GM12878 (cell line): ENCODE data around the gene GPR31. TPM values are rescaled to one million over a fixed set of nuclear protein-coding genes. Genes with fewer than 3 reads are reported as not detected.

Experiments used
- ATAC-seq: fragments of 200-7000 bp; cut with Tn5 transposase; 3 replicates; pipeline ENCODE4 v1.9.1; 2020; ENCODE audit warnings: mild to moderate bottlenecking, moderate library complexity
- Bru-seq: library from RNA; stranded (reverse); fragments of 400-500 nt; gene quantifications from one replicate; lab custom pipeline; 2021; lab: Mats Ljungman, UMichigan
- BruChase-seq, 2 experiments: library from RNA; stranded (reverse); fragments of 400-500 nt; gene quantifications; one replicate each; lab custom pipeline; 2021; lab: Mats Ljungman, UMichigan
- BruUV-seq: library from RNA; stranded (reverse); fragments of 400-500 nt; replicated peaks from 2 replicates; lab custom pipeline; 2021; lab: Mats Ljungman, UMichigan
- CTCF ChIA-PET: fragments of 300-600 bp; sonication (Branson Sonifier 250); formaldehyde crosslinking; extraction: SDS; loops from one replicate; lab custom pipeline; 2021; ENCODE audit warnings: inconsistent platforms; lab: Yijun Ruan, JAX
- POLR2A ChIA-PET: fragments of 350-600 bp; formaldehyde crosslinking; extraction: SDS; loops from one replicate; lab custom pipeline; 2021; ENCODE audit warnings: inconsistent platforms; lab: Charles Lee
- RAD21 ChIA-PET: fragments of 300-600 bp; sonication (Branson Sonifier 250); formaldehyde crosslinking; loops from one replicate; lab custom pipeline; 2023; ENCODE audit warnings: antibody characterized with exemption; ENCODE audit not compliant: unreplicated experiment; lab: Charles Lee
- SMC1A ChIA-PET: fragments of 300-600 bp; sonication (Branson Sonifier 250); formaldehyde crosslinking; loops from one replicate; lab custom pipeline; 2023; ENCODE audit not compliant: unreplicated experiment, uncharacterized antibody; lab: Charles Lee
- DNase-seq: peaks from one replicate; pipeline ENCODE4 v3.0.0-alpha.2; 2011; ENCODE audit warnings: low read depth, low spot score
- FAIRE-seq: peaks from 3 replicates; lab custom pipeline; 2011; peaks lifted over from hg19 to GRCh38; lab: Jason Lieb, UNC
- H2AFZ ChIP-seq: 2 replicates; pipeline ENCODE4 v1.6.0; 2011; ENCODE audit warnings: low read depth, low read length, control low read depth; ENCODE audit not compliant: control insufficient read depth
- H3K27ac ChIP-seq: 2 replicates; pipeline ENCODE4 v1.5.1; 2011; ENCODE audit warnings: control low read depth; ENCODE audit not compliant: control insufficient read depth, insufficient read depth
- H3K27me3 ChIP-seq, 2 experiments: replicated peaks in 1 of 2; 2 replicates each; pipeline versions ENCODE4 v1.6.0 to v1.6.1; 2011; ENCODE audit warnings: low read length in 1 of 2; ENCODE audit not compliant: control insufficient read depth in 2 of 2, insufficient read depth in 2 of 2
- H3K36me3 ChIP-seq, 2 experiments: 2 replicates each; pipeline ENCODE4 v1.5.1; 2011; ENCODE audit warnings: low read length in 1 of 2; ENCODE audit not compliant: control insufficient read depth in 2 of 2, insufficient read depth in 2 of 2
- H3K4me1 ChIP-seq: 2 replicates; pipeline ENCODE4 v1.6.1; 2011; ENCODE audit warnings: mild to moderate bottlenecking, low read length, moderate library complexity, mixed read lengths; ENCODE audit not compliant: control insufficient read depth, insufficient read depth
- H3K4me2 ChIP-seq: 2 replicates; pipeline ENCODE4 v1.6.0; 2011; ENCODE audit warnings: control low read depth; ENCODE audit not compliant: control insufficient read depth, insufficient read depth
- H3K4me3 ChIP-seq: fragments of 200-600 bp; sonication (generic); 2 replicates; pipeline ENCODE4 v1.5.1; 2016
- H3K79me2 ChIP-seq: 2 replicates; pipeline ENCODE4 v1.6.0; 2011; ENCODE audit warnings: low read length; ENCODE audit not compliant: control insufficient read depth, insufficient read depth
- H3K9ac ChIP-seq: 2 replicates; pipeline ENCODE4 v1.8.0; 2011; ENCODE audit warnings: low read length, control low read depth, mixed read lengths; ENCODE audit not compliant: control insufficient read depth, insufficient read depth
- H3K9me3 ChIP-seq: replicated peaks from 3 replicates; pipeline ENCODE4 v1.5.1; 2011; ENCODE audit warnings: mild to moderate bottlenecking, low read length; ENCODE audit not compliant: control insufficient read depth, insufficient read depth
- H4K20me1 ChIP-seq: 2 replicates; pipeline ENCODE4 v1.6.0; 2011; ENCODE audit not compliant: control insufficient read depth, insufficient read depth
- CBX5 ChIP-seq: sonication (generic); IDR thresholded peaks from 2 replicates; pipeline ENCODE4 v1.6.1; 2016; ENCODE audit warnings: low read depth, moderate library complexity, mild to moderate bottlenecking, inconsistent platforms
- IKZF2 ChIP-seq, 2 experiments: fragments of 450-650 bp; IDR thresholded peaks; 2 replicates each; pipeline ENCODE4 v1.6.1; 2017; ENCODE audit warnings: mild to moderate bottlenecking in 2 of 2, moderate library complexity in 2 of 2
- SPI1 ChIP-seq: IDR thresholded peaks from 2 replicates; pipeline ENCODE4 v1.6.1; 2011; ENCODE audit warnings: low read depth, mild to moderate bottlenecking, low read length, moderate library complexity, borderline replicate concordance; ENCODE audit not compliant: insufficient read depth
- SREBF1 ChIP-seq: IDR thresholded peaks from 2 replicates; pipeline ENCODE4 v1.6.1; 2012; ENCODE audit warnings: mild to moderate bottlenecking, low read length
- ZBTB4 ChIP-seq: fragments of 450-650 bp; formaldehyde crosslinking; IDR thresholded peaks from 2 replicates; pipeline ENCODE4 v1.4.0; 2022; ENCODE audit warnings: mild to moderate bottlenecking, moderate library complexity
- WGBS: methylation state at CpG from one replicate; pipeline ENCODE4 v1.1.6; 2016; ENCODE audit warnings: low lambda C conversion rate; ENCODE audit not compliant: insufficient replicate concordance, insufficient coverage; ENCODE audit errors: missing lambda C conversion rate; 5-methylcytosine and 5-hydroxymethylcytosine counted together
- in situ Hi-C: fragments of 300-500 bp; cut with MboI; formaldehyde crosslinking; loops from 9 replicates; pipeline ENCODE4 v1.14.3; 2018; ENCODE audit warnings: mixed read lengths
- intact Hi-C: fragments of 100-400 bp; cut with micrococcal nuclease; formaldehyde crosslinking; loops from one replicate; pipeline ENCODE4 v1.14.2; 2022; ENCODE audit not compliant: unreplicated experiment
- long read RNA-seq, 2 experiments: library from polyadenylated mRNA; unstranded; transcript quantifications; one replicate each; pipeline ENCODE4 v2.0.0, GENCODE V29; 2019 to 2020
- polyA minus RNA-seq, 3 experiments: library from RNA; depleted of rRNA, polyadenylated mRNA; stranded (reverse); fragments of >200 nt; gene quantifications; 2 replicates each; pipeline ENCODE4 v1.2.3, GENCODE V29; 2011
- polyA plus RNA-seq, 11 experiments: library from polyadenylated mRNA; depleted of rRNA in 4 of 11; unstranded in 6 of 11; stranded (reverse) in 5 of 11; fragments of >200 nt; fragmentation: Nextera tagmentation in 4 of 11; fragmentation: Illumina TruSeq in 1 of 11; extraction: Ambion mirVana in 4 of 11; extraction: Trizol in 1 of 11; gene quantifications; 1 replicate in 1 of 11; 2 replicates in 10 of 11; pipeline versions ENCODE4 v1.2.1 to v1.2.3, GENCODE V29; 2011 to 2016; ENCODE audit warnings: inconsistent platforms in 2 of 11, missing spikeins in 2 of 11, low read depth in 1 of 11
- total RNA-seq, 4 experiments: library from RNA; depleted of rRNA in 3 of 4; stranded (reverse); fragments of >200 nt in 3 of 4; fragmentation: Illumina TruSeq in 1 of 4; extraction: Trizol in 1 of 4; gene quantifications; 2 replicates each; pipeline versions ENCODE4 v1.2.1 to v1.2.3, GENCODE V29; 2013 to 2021

GPR31 gene
- not detected in 2 replicates for total RNA-seq (2013; cell fraction: nucleolus; rRNA removed)
- total RNA-seq (2014; rRNA removed) (not detected in 2 replicates), total RNA-seq (2014; rRNA removed; fragmentation: Illumina TruSeq; extraction: Trizol) (not detected in 2 replicates), total RNA-seq (2021) (not detected in 2 replicates), polyA plus RNA-seq (2011; rRNA removed) (not detected in 2 replicates), polyA plus RNA-seq (2014; fragmentation: Illumina TruSeq; extraction: Trizol) (not detected in 2 replicates), polyA plus RNA-seq (2014; fragmentation: Nextera tagmentation; extraction: Ambion mirVana) (not detected), polyA plus RNA-seq (2014; rRNA removed) (not detected in 2 replicates), polyA plus RNA-seq (2016; fragmentation: Nextera tagmentation; extraction: Ambion mirVana) (not detected), polyA minus RNA-seq (2011; rRNA and poly(A)+ RNA removed) (not detected in 2 replicates), Bru-seq, nascent RNA (percentile 18 among the genes with signal in this experiment), BruChase-seq, experiment 1, labeled RNA remaining after a 6-hour chase (not detected), BruChase-seq, experiment 2, labeled RNA remaining after a 2-hour chase (not detected)
- not detected for polyA plus RNA-seq (2011; ENCODE audit: low read depth)
- not detected in 2 replicates for polyA plus RNA-seq (2011; cell fraction: cytosol; rRNA removed)
- not detected in 2 replicates for polyA plus RNA-seq (2011; cell fraction: nucleus; rRNA removed)
- not detected in 2 replicates for polyA plus RNA-seq (2012)
- polyA minus RNA-seq (2011; cell fraction: cytosol; rRNA and poly(A)+ RNA removed) = not detected in 2 replicates
- not detected in 2 replicates for polyA minus RNA-seq (2011; cell fraction: nucleus; rRNA and poly(A)+ RNA removed)
- long read RNA-seq, experiment 1 = 0 reads
- long read RNA-seq, experiment 2 = 0 reads

- BruUV-seq = no TSS peak
- RAD21 ChIA-PET = no interaction called here
Measured at GRCh38 chr6:167157863-167158262, at the start of gene GPR31. Gene GPR31, minus strand, starts transcription at chr6:167157980. Its CDS starts 149 bp downstream, at chr6:167157831.

More at GRCh38 chr6:167157863-167158262, at the start of gene GPR31:
- H3K36me3 ChIP-seq = no peaks in the 10 kb centered on the region
- H3K79me2 ChIP-seq = no peaks in the 10 kb centered on the region
- H3K4me2 ChIP-seq = no peak within 1 kb of the TSS
- ChIA-PET SMC1A (no interaction called here), POLR2A (no interaction called here), CTCF (no interaction called here)
- in situ Hi-C loops (no loop called here), intact Hi-C loops (loop anchor here (10.0 kb wide), 1 partner anchor 813 kb away; the partner anchor contains the start of gene SFT2D1)
- no peak within 1 kb of the TSS for H3K4me3 ChIP-seq
- TF ChIP-seq SREBF1 (no peak), SPI1 (peak; percentile 83; the same call in 1 of the 2 replicates), ZBTB4 (no peak), CBX5 (no peak), IKZF2 (IDR thresholded peaks at IDR 0.05) (0 out of 4 replicates have a peak, but pooled peaks of 1 of the 2 experiments have one; percentile 15)
- no peak within 1 kb of the TSS for H3K9ac ChIP-seq
- DNase-seq (no peak), ATAC-seq (no peak), FAIRE-seq (no peak)
- H3K4me1 ChIP-seq = peaks cover 10% of the 10 kb centered on the region
- H4K20me1 ChIP-seq = no peaks in the 10 kb centered on the region
- H3K27ac ChIP-seq = no peak within 1 kb of the TSS
- no peaks in the 10 kb centered on the region; a peak in 1 of 4 replicates for H3K27me3 ChIP-seq
- H3K9me3 ChIP-seq = no peaks in the 10 kb centered on the region
- 20% methylated on average over 4 of the region's 4 CpGs for WGBS
- no peak within 1 kb of the TSS for H2AFZ ChIP-seq
